Skeletal muscle tissue (tissue), 4 donors: ENCODE measurements around the gene NYAP2. TPM values are rescaled to one million over a fixed set of nuclear protein-coding genes. Genes with fewer than 3 reads are reported as not detected.

Source experiments
- H3K27ac ChIP-seq: one replicate; pipeline ENCODE4 v1.7.0; 2013; ENCODE audit warnings: mild to moderate bottlenecking, low read depth, low read length, inconsistent platforms
- H3K27me3 ChIP-seq, 3 donors: one replicate each; pipeline ENCODE4 v1.7.0; 2013; ENCODE audit warnings: low read length in 3 of 3; ENCODE audit not compliant: control insufficient read depth in 3 of 3, insufficient read depth in 3 of 3
- H3K36me3 ChIP-seq, 3 donors: one replicate each; pipeline ENCODE4 v1.7.0; 2013; ENCODE audit warnings: low read length in 3 of 3; ENCODE audit not compliant: control insufficient read depth in 3 of 3, insufficient read depth in 3 of 3
- H3K4me1 ChIP-seq, 3 donors: one replicate each; pipeline ENCODE4 v1.7.0; 2013; ENCODE audit warnings: low read length in 3 of 3, mild to moderate bottlenecking in 3 of 3; ENCODE audit not compliant: control insufficient read depth in 3 of 3, insufficient read depth in 3 of 3
- H3K4me3 ChIP-seq, 3 donors: one replicate each; pipeline ENCODE4 v1.7.0; 2013; ENCODE audit warnings: low read length in 3 of 3
- H3K9ac ChIP-seq, 3 donors: one replicate each; pipeline ENCODE4 v1.7.0; 2013; ENCODE audit warnings: low read length in 3 of 3, mild to moderate bottlenecking in 3 of 3, moderate library complexity in 2 of 3, low read depth in 1 of 3
- H3K9me3 ChIP-seq, 3 donors: one replicate each; pipeline ENCODE4 v1.7.0; 2013; ENCODE audit warnings: low read length in 3 of 3; ENCODE audit not compliant: control insufficient read depth in 3 of 3
- total RNA-seq: library from RNA; depleted of rRNA; stranded (reverse); fragments of >200 nt; gene quantifications from one replicate; pipeline ENCODE4 v1.2.3, GENCODE V29; 2014
- donor health status: Osteomylitis.

The NYAP2 gene
- total RNA-seq, 1 donor from 2014 or later = 0.52 TPM

DNA sequence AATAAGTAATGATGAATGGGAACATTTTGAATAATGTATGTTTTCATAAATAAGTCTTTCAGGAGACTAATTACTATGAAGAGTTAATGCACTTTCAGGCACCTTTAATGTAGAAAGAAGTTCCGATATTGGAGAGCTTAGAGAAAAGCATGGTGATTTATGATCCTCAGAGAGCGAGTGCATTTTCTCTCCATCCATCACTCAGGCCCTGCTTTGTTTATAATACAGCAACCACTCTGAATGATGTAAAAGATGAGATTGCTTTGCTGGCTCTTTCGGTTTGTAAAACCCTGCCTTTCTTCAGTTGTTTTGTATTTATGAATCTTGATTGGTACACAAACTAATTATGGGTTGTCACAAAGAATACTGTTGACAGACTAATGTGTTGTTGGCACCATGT is 132.0 kb downstream of the NYAP2 start:
- no peaks in the 10 kb centered on the region for H3K27me3 ChIP-seq
- H3K9ac ChIP-seq = no peak overlapping the region
- no peak overlapping the region for H3K27ac ChIP-seq
- no peaks in the 10 kb centered on the region for H3K36me3 ChIP-seq
- no peak overlapping the region for H3K4me3 ChIP-seq
- no peaks in the 10 kb centered on the region for H3K9me3 ChIP-seq
- no peaks in the 10 kb centered on the region for H3K4me1 ChIP-seq

GRCh38 chr2:225532096-225532495 is 132.6 kb downstream of the NYAP2 start:
- Histone ChIP-seq H3K9me3 (no peaks in the 10 kb centered on the region), H3K36me3 (no peaks in the 10 kb centered on the region), H3K27ac (no peak overlapping the region), H3K4me3 (no peak overlapping the region), H3K9ac (no peak overlapping the region), H3K27me3 (no peaks in the 10 kb centered on the region), H3K4me1 (no peaks in the 10 kb centered on the region)

DNA sequence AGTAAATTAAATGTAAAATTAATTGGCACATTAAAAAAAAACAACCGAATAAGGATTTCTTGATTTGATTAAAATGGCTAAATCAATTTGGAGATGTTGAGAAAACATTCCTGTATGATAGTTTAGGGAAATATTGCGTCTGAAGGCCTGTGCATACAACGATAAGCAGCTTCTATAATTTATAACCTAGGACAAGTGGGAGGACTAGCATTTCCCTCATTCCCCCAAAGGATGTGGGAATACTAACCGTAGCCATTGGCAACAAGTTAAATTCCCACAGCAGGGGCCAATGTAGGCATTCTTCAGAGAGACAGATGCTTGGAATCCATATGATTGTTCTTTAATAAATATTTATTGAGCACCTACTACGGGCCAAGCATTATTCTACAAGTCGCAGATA is 134.5 kb downstream of the NYAP2 start:
- Histone ChIP-seq H3K27me3 (no peaks in the 10 kb centered on the region), H3K4me1 (no peaks in the 10 kb centered on the region), H3K4me3 (no peak overlapping the region), H3K9ac (no peak overlapping the region), H3K27ac (no peak overlapping the region), H3K36me3 (no peaks in the 10 kb centered on the region), H3K9me3 (no peaks in the 10 kb centered on the region)

GRCh38 chr2:225534697-225535096 is 135.2 kb downstream of the NYAP2 start:
- Histone ChIP-seq H3K9me3 (no peaks in the 10 kb centered on the region), H3K27ac (no peak overlapping the region), H3K4me3 (no peak overlapping the region), H3K27me3 (no peaks in the 10 kb centered on the region), H3K36me3 (no peaks in the 10 kb centered on the region), H3K4me1 (no peaks in the 10 kb centered on the region), H3K9ac (no peak overlapping the region)

DNA sequence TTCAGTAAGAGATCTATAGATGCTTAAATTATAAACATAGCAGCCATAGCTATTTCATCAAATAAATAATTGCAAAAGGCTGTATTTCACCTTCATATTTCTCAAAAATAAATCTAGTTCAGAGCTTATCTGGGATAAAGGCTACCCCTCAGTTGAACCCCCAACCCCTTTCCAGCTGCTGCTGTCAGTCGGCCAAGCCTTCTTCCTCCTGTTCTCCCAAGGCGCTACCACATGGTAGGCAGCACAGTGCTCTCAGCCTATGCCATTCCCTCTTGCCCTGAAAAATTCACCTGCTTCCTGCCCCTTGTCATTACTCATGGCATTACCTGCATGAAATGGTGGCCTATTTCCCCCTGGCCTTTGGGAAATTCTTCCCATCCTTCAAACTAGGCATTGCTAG is 136.5 kb downstream of the NYAP2 start:
- Histone ChIP-seq H3K27me3 (no peaks in the 10 kb centered on the region), H3K4me3 (no peak overlapping the region), H3K27ac (no peak overlapping the region), H3K9me3 (no peaks in the 10 kb centered on the region), H3K36me3 (no peaks in the 10 kb centered on the region), H3K9ac (no peak overlapping the region), H3K4me1 (no peaks in the 10 kb centered on the region)

- no peaks in the 10 kb centered on the region for H3K9me3 ChIP-seq
- H3K27me3 ChIP-seq = no peaks in the 10 kb centered on the region
- no peak overlapping the region for H3K27ac ChIP-seq
- H3K4me1 ChIP-seq = no peaks in the 10 kb centered on the region
- H3K4me3 ChIP-seq = no peak overlapping the region
- H3K9ac ChIP-seq = no peak overlapping the region
- H3K36me3 ChIP-seq = no peaks in the 10 kb centered on the region
These were observed 144.1 kb downstream of the NYAP2 start for GRCh38 chr2:225543626-225544025.

GRCh38 chr2:225556461-225556860 is 157.0 kb downstream of the NYAP2 start:
- Histone ChIP-seq H3K9me3 (no peaks in the 10 kb centered on the region), H3K4me3 (no peak overlapping the region), H3K4me1 (no peaks in the 10 kb centered on the region), H3K9ac (no peak overlapping the region), H3K27ac (no peak overlapping the region), H3K36me3 (no peaks in the 10 kb centered on the region), H3K27me3 (no peaks in the 10 kb centered on the region)

- no peaks in the 10 kb centered on the region for H3K27me3 ChIP-seq
- no peaks in the 10 kb centered on the region for H3K4me1 ChIP-seq
- H3K36me3 ChIP-seq = no peaks in the 10 kb centered on the region
- H3K27ac ChIP-seq = no peak overlapping the region
- H3K4me3 ChIP-seq = no peak overlapping the region
- H3K9ac ChIP-seq = no peak overlapping the region
- H3K9me3 ChIP-seq = no peaks in the 10 kb centered on the region
These were observed 159.0 kb downstream of the NYAP2 start for GRCh38 chr2:225558399-225559071.

DNA sequence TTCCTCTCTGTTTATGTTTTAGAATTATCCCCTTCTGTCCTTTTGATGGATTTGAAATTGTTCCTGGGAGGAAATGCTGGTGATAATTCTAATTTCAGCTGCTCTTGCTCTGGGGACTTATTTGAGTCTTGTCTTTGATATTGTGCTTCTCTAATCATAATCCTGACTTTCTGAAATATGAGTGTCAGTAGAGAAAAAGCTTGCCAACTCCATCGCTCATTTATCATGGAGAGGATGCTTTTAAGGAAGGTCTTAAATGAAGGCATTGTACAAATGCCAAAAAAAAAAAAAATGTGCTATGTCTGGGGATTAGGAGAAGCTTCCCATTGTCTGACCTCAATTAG is 159.5 kb downstream of the NYAP2 start:
- no peak overlapping the region for H3K9ac ChIP-seq
- H3K36me3 ChIP-seq = no peaks in the 10 kb centered on the region
- no peaks in the 10 kb centered on the region for H3K9me3 ChIP-seq
- H3K4me3 ChIP-seq = no peak overlapping the region
- H3K27me3 ChIP-seq = no peaks in the 10 kb centered on the region
- no peaks in the 10 kb centered on the region for H3K4me1 ChIP-seq
- H3K27ac ChIP-seq = no peak overlapping the region

DNA sequence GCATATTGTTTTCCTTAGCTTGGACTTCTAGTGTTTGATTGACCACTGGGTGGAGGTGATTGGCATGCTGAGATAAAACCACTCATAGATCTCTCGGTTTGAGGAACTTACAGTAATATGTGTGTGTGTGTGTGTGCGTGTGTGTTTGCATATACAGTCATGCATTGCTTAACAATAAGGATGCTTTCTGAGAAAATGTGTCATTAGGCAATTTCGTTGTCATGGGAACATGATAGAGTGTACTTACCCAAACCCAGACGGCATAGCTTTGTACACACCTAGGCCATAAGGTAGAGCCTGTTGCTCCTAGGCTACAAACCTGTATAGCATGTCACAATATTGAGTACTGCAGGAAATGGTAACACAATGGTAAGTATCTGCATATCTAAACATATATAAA is 167.3 kb downstream of the NYAP2 start:
- Histone ChIP-seq H3K9ac (no peak overlapping the region), H3K9me3 (no peaks in the 10 kb centered on the region), H3K27ac (no peak overlapping the region), H3K4me1 (no peaks in the 10 kb centered on the region), H3K27me3 (no peaks in the 10 kb centered on the region), H3K4me3 (no peak overlapping the region), H3K36me3 (no peaks in the 10 kb centered on the region)

GRCh38 chr2:225569995-225570394 is 170.5 kb downstream of the NYAP2 start:
- H3K36me3 ChIP-seq = no peaks in the 10 kb centered on the region
- no peak overlapping the region for H3K9ac ChIP-seq
- H3K27ac ChIP-seq = no peak overlapping the region
- H3K9me3 ChIP-seq = no peaks in the 10 kb centered on the region
- H3K27me3 ChIP-seq = no peaks in the 10 kb centered on the region
- H3K4me1 ChIP-seq = no peaks in the 10 kb centered on the region
- no peak overlapping the region for H3K4me3 ChIP-seq
